Activated T-helper 1 cell treated with anti-CD3 and anti-CD28 coated beads, Interleukin-12 subunit alpha, Interleukin-12 subunit beta, Interleukin-2, Interleukin-4 antibody, amounts not matched to agents 30 ng/mL and 10 ng/mL and 1 ng/mL, durations not matched to agents 14 hours and 24 hours and 36 hours (primary cell): ENCODE data around the gene RRAGD. TPM values are rescaled to one million over a fixed set of nuclear protein-coding genes. Genes with fewer than 3 reads are reported as not detected.

ENCODE experiments used
- DNase-seq: peaks from one replicate; pipeline ENCODE4 v3.0.0; 2021; ENCODE audit warnings: low spot score
- H3K27ac Mint-ChIP-seq: one replicate; pipeline ENCODE4 v1.8.0; 2021; ENCODE audit warnings: mild to moderate bottlenecking, mixed read lengths
- H3K27me3 Mint-ChIP-seq: one replicate; pipeline ENCODE4 v1.8.0; 2022; ENCODE audit warnings: mild to moderate bottlenecking, moderate library complexity, mixed read lengths; ENCODE audit not compliant: insufficient read depth
- H3K36me3 Mint-ChIP-seq: one replicate; pipeline ENCODE4 v1.8.0; 2021; ENCODE audit warnings: low read depth, mixed read lengths
- H3K4me1 Mint-ChIP-seq: one replicate; pipeline ENCODE4 v1.8.0; 2021; ENCODE audit warnings: low read depth, mixed read lengths
- H3K4me3 Mint-ChIP-seq: one replicate; pipeline ENCODE4 v1.8.0; 2021; ENCODE audit warnings: mild to moderate bottlenecking, moderate library complexity, mixed read lengths
- H3K9me3 Mint-ChIP-seq: one replicate; pipeline ENCODE4 v1.8.0; 2021; ENCODE audit warnings: mixed read lengths
- intact Hi-C: fragments of 100-400 bp; cut with micrococcal nuclease; formaldehyde crosslinking; loops from one replicate; pipeline ENCODE4 v1.15.1; 2024
- total RNA-seq: library from RNA; stranded (reverse); gene quantifications from 2 replicates; pipeline ENCODE4 v1.2.3, GENCODE V29; 2022

RRAGD gene
- total RNA-seq, 1 donor from 2014 or later = 7.8 TPM

DNA sequence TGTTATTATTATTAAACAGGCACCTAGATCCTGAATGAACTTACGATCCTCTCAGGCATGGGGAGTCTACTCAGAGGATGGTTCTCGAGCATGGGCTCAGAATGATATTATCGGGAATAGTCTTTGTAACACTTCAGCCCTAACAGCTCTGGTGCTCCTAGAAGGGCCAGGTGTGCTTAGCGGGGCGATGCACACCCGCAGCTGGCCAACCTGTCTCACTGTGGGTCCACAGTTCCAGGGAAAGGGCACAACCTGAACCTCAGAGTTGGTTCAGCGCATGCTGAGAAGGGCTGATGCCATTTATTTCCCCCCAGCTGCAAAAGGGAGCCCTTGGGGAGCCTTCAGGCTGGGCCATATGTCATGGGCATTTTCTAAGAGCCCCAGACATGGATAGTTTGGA is 26.2 kb downstream of the RRAGD start:
- H3K36me3 Mint-ChIP-seq = peaks cover 7% of the 10 kb centered on the region
- H3K4me3 Mint-ChIP-seq = no peak overlapping the region
- H3K4me1 Mint-ChIP-seq = peaks cover 13% of the 10 kb centered on the region
- no peak overlapping the region for H3K27ac Mint-ChIP-seq
- intact Hi-C loops = no loop called here
- no peaks in the 10 kb centered on the region for H3K9me3 Mint-ChIP-seq
- DNase-seq = no peak
- H3K27me3 Mint-ChIP-seq = no peaks in the 10 kb centered on the region

DNA sequence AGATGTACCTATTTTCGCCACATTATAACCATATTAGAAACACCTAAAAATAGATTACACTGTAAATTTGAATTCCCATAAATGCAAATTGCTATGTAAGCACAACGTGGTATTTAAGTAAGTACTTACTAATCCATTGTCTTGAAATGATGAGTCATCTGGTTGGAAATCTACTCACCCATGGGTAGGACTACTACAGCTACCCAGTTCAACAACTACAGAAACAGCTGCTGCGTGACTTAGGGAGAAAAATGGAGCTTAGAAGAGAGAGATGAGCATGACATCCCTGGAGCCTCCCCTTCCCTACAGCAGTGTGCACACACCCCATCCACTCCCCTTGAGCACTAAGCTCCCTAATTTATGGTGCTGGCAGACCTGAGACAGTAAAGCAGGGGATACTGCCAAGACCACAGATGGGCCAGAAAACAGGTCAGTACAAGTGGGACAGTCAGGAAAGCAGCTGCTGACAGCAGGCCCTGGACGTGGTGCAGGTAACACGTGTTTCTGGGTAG is 26.9 kb downstream of the RRAGD start:
- peaks cover 8% of the 10 kb centered on the region for H3K36me3 Mint-ChIP-seq

DNA sequence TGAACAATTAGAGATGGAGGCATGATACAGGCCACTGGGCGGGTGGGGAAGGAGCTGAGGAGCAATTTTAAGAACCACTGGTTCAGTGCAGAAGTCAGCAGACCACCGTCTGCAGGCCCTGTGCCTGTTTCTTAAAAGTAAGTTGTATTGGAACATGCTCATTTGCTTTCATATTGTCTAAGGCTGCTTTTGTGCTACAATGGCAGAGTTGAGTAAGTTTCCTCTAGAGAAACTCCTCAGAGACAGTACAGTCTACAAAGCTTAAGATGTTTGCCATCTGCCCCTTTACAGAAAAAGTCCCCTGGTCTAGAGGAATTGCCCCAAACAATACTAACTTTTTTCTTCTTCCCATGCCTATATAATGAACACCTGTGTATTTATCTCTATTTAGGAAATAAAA is 31.0 kb downstream of the RRAGD start:
- peaks cover 26% of the 10 kb centered on the region for H3K4me1 Mint-ChIP-seq
- no peak for DNase-seq

More for the DNA sequence above, 26.9 kb downstream of the RRAGD start:
- peaks cover 13% of the 10 kb centered on the region for H3K4me1 Mint-ChIP-seq
- no peak for DNase-seq
- H3K27me3 Mint-ChIP-seq = no peaks in the 10 kb centered on the region
- no peaks in the 10 kb centered on the region for H3K9me3 Mint-ChIP-seq
- H3K27ac Mint-ChIP-seq = no peak overlapping the region
- intact Hi-C loops = no loop called here
- no peak overlapping the region for H3K4me3 Mint-ChIP-seq

GRCh38 chr6:89379281-89379680 is 32.8 kb downstream of the RRAGD start:
- no peak overlapping the region for H3K4me3 Mint-ChIP-seq
- intact Hi-C loops = loop anchor here (10.0 kb wide), 2 partner anchors 696 to 1206 kb away; partner anchors contain the start of gene MAP3K7
- no peak for DNase-seq

More for the DNA sequence above, 31.0 kb downstream of the RRAGD start:
- H3K36me3 Mint-ChIP-seq = peaks cover 10% of the 10 kb centered on the region
- intact Hi-C loops = no loop called here
- no peak overlapping the region for H3K4me3 Mint-ChIP-seq
- H3K9me3 Mint-ChIP-seq = no peaks in the 10 kb centered on the region
- no peak overlapping the region for H3K27ac Mint-ChIP-seq
- peaks cover 3% of the 10 kb centered on the region for H3K27me3 Mint-ChIP-seq

DNA sequence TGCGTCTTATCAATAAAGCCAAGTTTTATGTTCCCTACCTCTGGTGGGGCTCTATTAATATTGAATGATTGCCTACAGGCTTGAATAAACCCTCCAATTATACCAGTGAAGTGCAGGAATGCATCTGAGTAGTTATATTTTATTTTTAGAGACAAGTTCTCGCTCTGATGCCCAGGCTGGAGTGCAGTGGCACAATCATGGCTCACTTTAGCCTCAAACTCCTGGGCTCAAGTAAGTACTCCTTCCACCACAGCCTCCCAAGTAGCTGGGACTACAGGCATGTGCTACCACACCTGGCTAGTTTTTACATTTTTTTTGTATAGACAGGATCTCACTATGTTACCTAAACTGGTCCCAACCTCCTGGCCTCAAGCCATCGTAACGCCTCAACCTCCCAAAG is 33.4 kb downstream of the RRAGD start:
- Mint-ChIP-seq H3K4me1 (peaks cover 40% of the 10 kb centered on the region), H3K27ac (no peak overlapping the region), H3K4me3 (no peak overlapping the region), H3K9me3 (no peaks in the 10 kb centered on the region), H3K27me3 (peaks cover 3% of the 10 kb centered on the region), H3K36me3 (peaks cover 10% of the 10 kb centered on the region)
- intact Hi-C loops = loop anchor here (10.0 kb wide), 2 partner anchors 696 to 1206 kb away; partner anchors contain the start of gene MAP3K7
- no peak for DNase-seq

More at GRCh38 chr6:89379281-89379680, 32.8 kb downstream of the RRAGD start:
- Mint-ChIP-seq H3K36me3 (peaks cover 10% of the 10 kb centered on the region), H3K27ac (no peak overlapping the region), H3K27me3 (peaks cover 3% of the 10 kb centered on the region), H3K4me1 (peaks cover 34% of the 10 kb centered on the region), H3K9me3 (no peaks in the 10 kb centered on the region)

DNA sequence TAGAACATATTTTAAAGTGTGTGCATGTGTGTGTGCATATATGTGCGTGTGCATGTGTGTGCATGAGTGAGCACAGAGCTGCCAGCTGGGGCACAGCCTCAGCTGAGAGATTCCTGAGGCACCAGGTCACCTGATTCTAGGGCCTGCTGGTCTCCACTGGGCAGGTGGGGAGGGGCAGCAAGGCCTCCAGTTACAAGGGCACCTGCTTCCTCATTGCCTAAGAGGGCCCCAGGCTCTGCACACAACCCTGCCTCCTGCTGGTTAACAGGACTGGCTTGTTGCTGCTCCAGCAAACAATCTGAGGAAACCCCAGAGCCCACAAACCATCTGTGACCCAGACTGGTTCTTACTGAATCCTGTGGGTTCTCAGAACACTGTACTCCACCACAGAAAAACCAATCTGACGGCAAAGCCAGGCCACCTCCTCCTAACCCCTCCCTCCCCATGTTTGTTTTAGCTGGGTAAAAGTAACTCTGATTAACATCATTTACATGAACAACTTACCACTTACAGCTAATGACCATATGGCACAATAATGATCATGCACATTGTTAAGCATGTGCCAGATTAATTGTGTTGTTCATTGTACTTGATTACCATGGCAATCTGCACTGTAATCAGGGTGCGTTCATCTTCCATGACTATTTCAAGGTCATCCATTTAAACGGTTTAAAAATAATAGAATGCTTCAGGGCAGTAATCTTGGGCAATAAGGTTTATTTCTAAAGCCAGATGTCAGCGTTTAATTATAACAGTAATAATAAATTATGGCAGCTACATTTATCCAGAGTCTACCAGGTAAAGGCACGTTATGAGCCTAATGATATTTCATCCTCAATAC is 36.4 kb downstream of the RRAGD start:
- intact Hi-C loops = loop anchor here (1.0 to 10.0 kb wide), 8 partner anchors 23 to 1209 kb away; partner anchors contain the start of genes MAP3K7, RRAGD and UBE2J1
- H3K27ac Mint-ChIP-seq = peak overlapping the region; percentile 65
- peak; percentile 81 for DNase-seq
- no peak overlapping the region for H3K4me3 Mint-ChIP-seq
- peaks cover 51% of the 10 kb centered on the region for H3K4me1 Mint-ChIP-seq
- no peaks in the 10 kb centered on the region for H3K9me3 Mint-ChIP-seq
- peaks cover 3% of the 10 kb centered on the region for H3K27me3 Mint-ChIP-seq
- H3K36me3 Mint-ChIP-seq = peaks cover 9% of the 10 kb centered on the region

DNA sequence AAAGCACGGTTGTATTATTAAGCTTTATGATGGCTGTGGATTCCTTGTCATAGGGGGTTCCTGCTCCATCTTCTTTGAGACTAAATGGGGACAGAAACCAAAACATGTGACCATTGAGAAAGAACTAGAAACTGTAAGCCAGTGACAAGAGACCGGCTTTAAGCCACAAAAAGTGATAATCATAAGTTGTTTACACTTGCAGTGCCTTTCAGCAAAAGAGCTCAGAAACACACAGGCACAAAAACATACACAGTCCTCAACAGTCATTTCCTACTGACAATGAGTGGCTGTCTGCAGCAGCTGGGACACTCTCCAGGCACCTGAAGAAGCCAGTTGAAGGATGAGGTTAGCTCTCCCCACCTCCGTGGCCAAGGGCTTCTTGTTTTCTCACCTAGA is 39.6 kb downstream of the RRAGD start:
- H3K27me3 Mint-ChIP-seq = no peaks in the 10 kb centered on the region
- intact Hi-C loops = loop anchor here (1.0 to 10.0 kb wide), 8 partner anchors 12 to 1212 kb away; partner anchors contain the start of genes LYRM2, MAP3K7 and PNRC1
- peak; percentile 37 for DNase-seq
- no peaks in the 10 kb centered on the region for H3K9me3 Mint-ChIP-seq
- peaks cover 4% of the 10 kb centered on the region for H3K36me3 Mint-ChIP-seq
- H3K4me1 Mint-ChIP-seq = peaks cover 46% of the 10 kb centered on the region
- H3K4me3 Mint-ChIP-seq = peak overlapping the region; percentile 49
- peak overlapping the region; percentile 59 for H3K27ac Mint-ChIP-seq

GRCh38 chr6:89371849-89372505 is 40.1 kb downstream of the RRAGD start:
- intact Hi-C loops = loop anchor here (1.0 to 10.0 kb wide), 8 partner anchors 12 to 1213 kb away; partner anchors contain the start of genes LYRM2, MAP3K7 and PNRC1
- Mint-ChIP-seq H3K36me3 (peaks cover 4% of the 10 kb centered on the region), H3K27ac (peak overlapping the region; percentile 59), H3K4me1 (peaks cover 46% of the 10 kb centered on the region), H3K27me3 (no peaks in the 10 kb centered on the region), H3K9me3 (no peaks in the 10 kb centered on the region), H3K4me3 (peak overlapping the region; percentile 49)
- DNase-seq = peak; percentile 75

DNA sequence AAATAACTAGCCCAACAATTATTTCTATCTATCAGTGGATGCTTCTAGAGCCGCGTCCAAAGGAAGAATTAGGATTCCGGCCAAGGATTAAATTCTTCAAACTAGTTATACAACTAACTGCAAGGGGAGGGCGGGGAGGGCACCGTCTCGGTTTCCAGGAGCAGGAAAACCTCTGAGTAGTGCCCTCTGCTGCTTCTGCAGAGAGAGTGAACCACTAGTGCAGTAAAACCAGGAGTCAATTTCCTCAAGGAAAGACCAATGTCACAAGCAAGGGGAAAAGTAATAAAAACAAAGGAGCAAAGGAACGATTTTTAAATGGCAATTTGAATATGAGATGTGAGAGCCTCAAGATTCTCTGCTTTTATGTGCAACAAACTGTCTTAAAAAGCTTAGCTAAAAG is 43.1 kb downstream of the RRAGD start:
- no peaks in the 10 kb centered on the region for H3K9me3 Mint-ChIP-seq
- no peak for DNase-seq
- no peak overlapping the region for H3K4me3 Mint-ChIP-seq
- H3K4me1 Mint-ChIP-seq = peaks cover 46% of the 10 kb centered on the region
- intact Hi-C loops = loop anchor here (1.0 kb wide), 1 partner anchor 241 kb away; no protein-coding TSS in a partner anchor
- peaks cover 1% of the 10 kb centered on the region for H3K27me3 Mint-ChIP-seq
- no peak overlapping the region for H3K27ac Mint-ChIP-seq
- H3K36me3 Mint-ChIP-seq = peaks cover 2% of the 10 kb centered on the region

- Mint-ChIP-seq H3K4me1 (peaks cover 46% of the 10 kb centered on the region), H3K4me3 (no peak overlapping the region), H3K36me3 (peaks cover 2% of the 10 kb centered on the region), H3K27me3 (peaks cover 1% of the 10 kb centered on the region), H3K9me3 (no peaks in the 10 kb centered on the region), H3K27ac (no peak overlapping the region)
- DNase-seq = peak; percentile 32
- intact Hi-C loops = loop anchor here (1.0 kb wide), 1 partner anchor 242 kb away; no protein-coding TSS in a partner anchor
Measured at GRCh38 chr6:89368107-89368506, 44.0 kb downstream of the RRAGD start.

DNA sequence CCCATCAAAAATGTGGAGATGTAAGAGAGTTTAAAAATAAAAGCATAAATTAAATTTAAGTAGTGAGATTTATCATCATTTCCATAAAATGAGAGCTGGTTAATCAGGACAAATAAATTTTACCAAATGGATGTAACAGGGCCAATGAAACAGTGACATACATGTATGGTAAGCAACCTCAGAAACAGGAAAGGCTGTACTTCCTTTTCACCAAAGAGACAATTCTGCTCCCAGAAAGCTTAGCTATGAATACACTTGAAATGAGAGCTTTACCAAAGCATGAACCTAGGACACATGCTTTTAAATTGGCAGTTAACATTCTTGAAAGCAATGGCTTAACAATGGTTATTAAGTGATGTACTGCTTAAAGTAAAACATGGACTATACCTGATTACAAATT is 47.5 kb downstream of the RRAGD start:
- no peak overlapping the region for H3K27ac Mint-ChIP-seq
- no peak overlapping the region for H3K4me3 Mint-ChIP-seq
- intact Hi-C loops = no loop called here
- H3K9me3 Mint-ChIP-seq = no peaks in the 10 kb centered on the region
- H3K4me1 Mint-ChIP-seq = peaks cover 49% of the 10 kb centered on the region
- peaks cover 3% of the 10 kb centered on the region for H3K36me3 Mint-ChIP-seq
- no peak for DNase-seq
- H3K27me3 Mint-ChIP-seq = peaks cover 1% of the 10 kb centered on the region

DNA sequence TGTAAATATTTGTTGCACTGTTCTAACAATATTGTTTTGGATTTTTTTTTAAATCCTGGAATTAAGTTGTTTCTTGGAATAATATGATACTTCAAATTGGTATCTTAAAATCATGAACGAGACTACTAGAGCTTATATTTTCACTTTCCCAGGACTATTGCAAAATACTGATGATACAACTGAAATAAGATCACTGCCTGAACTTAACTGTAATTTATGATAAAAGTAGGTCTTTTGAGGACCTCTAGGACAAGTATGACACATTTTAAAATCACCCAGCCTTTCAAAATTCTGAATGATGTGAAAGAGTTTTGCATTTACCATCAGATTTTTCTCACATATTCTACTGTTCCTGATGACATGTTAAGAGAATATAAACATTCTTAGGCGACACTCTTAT is 50.9 kb downstream of the RRAGD start:
- H3K27ac Mint-ChIP-seq = no peak overlapping the region
- peaks cover 3% of the 10 kb centered on the region for H3K36me3 Mint-ChIP-seq
- H3K4me3 Mint-ChIP-seq = no peak overlapping the region
- intact Hi-C loops = loop anchor here (2.0 kb wide), 1 partner anchor 62 kb away; no protein-coding TSS in a partner anchor
- peaks cover 73% of the 10 kb centered on the region for H3K4me1 Mint-ChIP-seq
- H3K9me3 Mint-ChIP-seq = no peaks in the 10 kb centered on the region
- no peak for DNase-seq
- peaks cover 1% of the 10 kb centered on the region for H3K27me3 Mint-ChIP-seq
